GM06990 (cell line): Measurements from ENCODE around the gene GNAS.

Source experiments
- DNase-seq: peaks from one replicate; pipeline ENCODE4 v3.0.0-alpha.2; 2011; ENCODE audit not compliant: insufficient read length; ENCODE audit errors: extremely low read depth
- H3K27me3 ChIP-seq: replicated peaks from 2 replicates; pipeline ENCODE4 v1.6.0; 2011; ENCODE audit warnings: low read length; ENCODE audit not compliant: control insufficient read depth, insufficient read depth
- H3K36me3 ChIP-seq: 2 replicates; pipeline ENCODE4 v1.5.1; 2011; ENCODE audit warnings: low read length; ENCODE audit not compliant: control insufficient read depth, insufficient read depth
- H3K4me3 ChIP-seq: replicated peaks from 2 replicates; pipeline ENCODE4 v1.5.1; 2011; ENCODE audit warnings: low read depth, mild to moderate bottlenecking, control low read depth, low read length
- TF ChIP-seq, protein P1 (sequence below): IDR thresholded peaks from 2 replicates; pipeline ENCODE4 v1.5.1; 2011; ENCODE audit warnings: low read length, control low read depth, mild to moderate bottlenecking, inconsistent platforms; ENCODE audit not compliant: insufficient read depth, poor library complexity, severe bottlenecking

Gene GNAS

DNA sequence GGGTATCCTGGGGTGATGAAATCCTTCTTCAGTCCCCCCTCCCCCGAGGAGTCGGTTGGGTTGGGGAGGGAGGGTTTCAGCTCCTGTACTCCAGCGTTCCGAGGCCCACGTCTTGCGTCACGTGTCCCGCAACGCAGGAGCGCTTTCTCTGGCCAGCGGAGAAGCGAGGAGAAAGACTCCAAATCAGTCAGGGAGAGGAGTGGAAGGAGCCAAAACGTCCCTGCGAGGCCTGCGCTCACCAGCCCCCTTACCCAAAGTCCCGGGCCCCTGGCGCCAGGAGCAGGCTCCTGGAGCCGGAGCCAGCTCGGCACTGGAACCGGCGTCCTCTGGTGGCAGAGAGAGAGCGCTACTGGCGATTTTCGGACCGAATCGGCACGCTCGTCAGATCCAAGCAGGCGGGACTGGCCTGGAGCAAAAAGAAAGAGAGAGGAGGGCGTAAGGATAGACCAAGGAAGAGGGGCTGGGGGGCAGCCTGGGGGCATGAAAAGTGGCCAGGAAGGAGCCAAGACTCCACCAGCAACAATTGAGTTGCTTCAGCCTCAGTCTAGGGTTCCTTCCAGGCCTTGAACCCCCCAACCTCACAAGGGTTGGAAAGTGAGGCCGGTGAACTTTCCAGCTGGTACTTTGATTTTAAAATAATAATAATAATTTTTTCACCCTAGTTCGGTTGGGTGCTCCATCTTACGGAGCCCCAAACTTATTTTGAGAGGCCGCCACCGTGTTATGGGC, at the start of gene GNAS:
Gene GNAS, plus strand, starts transcription at position 174 of the 729 bp plus-strand sequence.
- peak; percentile 54 for DNase-seq

DNA sequence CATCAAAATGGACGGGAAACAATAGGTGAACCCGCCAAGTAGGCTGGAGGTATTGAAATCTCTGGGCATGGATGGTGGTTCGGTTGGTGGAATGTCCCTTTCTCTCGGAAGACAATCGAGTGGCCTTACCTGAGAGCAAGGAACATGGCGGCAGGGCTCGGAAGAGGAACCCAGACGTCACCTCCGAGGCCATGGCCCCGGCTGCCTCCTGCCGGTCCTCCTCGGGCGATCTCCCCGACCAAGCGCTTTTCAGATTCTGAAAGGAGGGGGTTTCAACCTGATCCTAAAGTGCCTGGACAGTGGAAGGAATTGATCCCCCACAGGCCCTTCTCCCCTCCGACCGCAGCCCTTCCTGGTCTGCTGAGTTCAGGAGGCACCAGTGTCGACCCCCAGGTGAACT, 49.0 kb upstream of the GNAS start:
- TF ChIP-seq, protein P1, sequence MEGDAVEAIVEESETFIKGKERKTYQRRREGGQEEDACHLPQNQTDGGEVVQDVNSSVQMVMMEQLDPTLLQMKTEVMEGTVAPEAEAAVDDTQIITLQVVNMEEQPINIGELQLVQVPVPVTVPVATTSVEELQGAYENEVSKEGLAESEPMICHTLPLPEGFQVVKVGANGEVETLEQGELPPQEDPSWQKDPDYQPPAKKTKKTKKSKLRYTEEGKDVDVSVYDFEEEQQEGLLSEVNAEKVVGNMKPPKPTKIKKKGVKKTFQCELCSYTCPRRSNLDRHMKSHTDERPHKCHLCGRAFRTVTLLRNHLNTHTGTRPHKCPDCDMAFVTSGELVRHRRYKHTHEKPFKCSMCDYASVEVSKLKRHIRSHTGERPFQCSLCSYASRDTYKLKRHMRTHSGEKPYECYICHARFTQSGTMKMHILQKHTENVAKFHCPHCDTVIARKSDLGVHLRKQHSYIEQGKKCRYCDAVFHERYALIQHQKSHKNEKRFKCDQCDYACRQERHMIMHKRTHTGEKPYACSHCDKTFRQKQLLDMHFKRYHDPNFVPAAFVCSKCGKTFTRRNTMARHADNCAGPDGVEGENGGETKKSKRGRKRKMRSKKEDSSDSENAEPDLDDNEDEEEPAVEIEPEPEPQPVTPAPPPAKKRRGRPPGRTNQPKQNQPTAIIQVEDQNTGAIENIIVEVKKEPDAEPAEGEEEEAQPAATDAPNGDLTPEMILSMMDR = no peak
- H3K27me3 ChIP-seq = peaks cover 2% of the 10 kb centered on the region
- H3K4me3 ChIP-seq = no peak overlapping the region
- H3K36me3 ChIP-seq = no peaks in the 10 kb centered on the region
- no peak for DNase-seq

More for the DNA sequence above, at the start of gene GNAS:
- peak within 1 kb of the TSS; percentile 74 for H3K4me3 ChIP-seq
- TF ChIP-seq, protein P1 = peak; percentile 75
- no peaks in the 10 kb centered on the region; the same call in 1 of the 2 replicates for H3K27me3 ChIP-seq
- no peaks in the 10 kb centered on the region for H3K36me3 ChIP-seq

DNA sequence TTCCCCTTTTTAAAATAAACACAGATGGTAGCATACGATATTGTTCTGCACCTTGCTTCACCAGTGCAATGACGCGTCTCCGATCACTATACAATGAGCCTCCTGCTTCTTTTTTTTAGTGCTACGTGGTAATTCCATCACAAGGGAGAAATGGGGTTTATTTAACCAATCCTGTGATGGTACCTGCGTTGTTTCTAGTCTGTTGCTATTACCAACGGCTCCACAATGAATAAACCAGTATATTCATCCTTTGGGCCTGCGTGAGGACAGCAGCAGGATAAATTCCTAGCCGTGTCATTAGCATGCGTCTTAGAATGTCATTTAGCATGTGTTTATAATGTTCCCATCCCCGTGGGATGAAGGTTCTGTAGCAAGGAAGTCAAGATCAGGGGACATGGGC, 44.7 kb upstream of the GNAS start:
- Histone ChIP-seq H3K27me3 (peaks cover 2% of the 10 kb centered on the region), H3K36me3 (no peaks in the 10 kb centered on the region), H3K4me3 (no peak overlapping the region)
- DNase-seq = no peak
- TF ChIP-seq, protein P1 = no peak

DNA sequence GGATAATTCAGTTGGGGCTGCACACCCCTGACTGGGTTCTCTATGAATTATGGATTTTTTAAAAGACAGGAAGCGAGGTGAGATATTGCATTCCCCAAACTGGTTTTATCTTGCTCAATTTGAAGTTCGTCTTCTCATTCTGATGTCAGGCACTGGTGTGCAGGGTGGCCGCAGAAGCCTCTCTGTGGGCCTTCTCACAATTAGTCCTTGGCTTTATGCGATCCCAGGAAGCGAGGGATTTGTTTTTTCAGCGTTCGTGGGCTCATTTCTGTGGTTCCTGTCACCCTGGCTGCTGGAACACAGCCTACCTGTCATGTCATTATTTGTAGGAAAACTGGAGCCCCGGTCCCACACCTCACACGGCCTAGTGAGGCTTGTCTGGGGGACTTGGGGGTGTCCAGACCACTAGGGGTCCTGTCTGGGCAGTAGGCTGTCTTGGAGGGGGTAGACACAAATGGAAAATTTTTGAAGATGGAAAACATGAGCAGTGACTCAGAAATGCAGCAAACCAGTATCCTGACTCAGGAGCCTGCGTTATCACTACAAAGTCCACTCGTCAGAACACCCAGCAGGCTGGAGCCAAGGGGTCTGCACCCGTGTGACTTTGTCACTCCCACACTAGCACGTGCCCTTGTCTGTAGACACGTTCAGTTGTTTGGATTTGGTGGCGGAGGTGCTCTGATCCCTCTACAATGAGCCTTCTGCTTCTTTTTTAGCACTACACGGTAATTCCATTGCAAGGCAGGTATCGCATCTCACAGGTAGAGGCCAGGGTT, 44.1 kb upstream of the GNAS start:
- H3K27me3 ChIP-seq = peaks cover 3% of the 10 kb centered on the region
- no peaks in the 10 kb centered on the region for H3K36me3 ChIP-seq
- H3K4me3 ChIP-seq = no peak overlapping the region
- no peak for DNase-seq
- TF ChIP-seq, protein P1 = no peak

DNA sequence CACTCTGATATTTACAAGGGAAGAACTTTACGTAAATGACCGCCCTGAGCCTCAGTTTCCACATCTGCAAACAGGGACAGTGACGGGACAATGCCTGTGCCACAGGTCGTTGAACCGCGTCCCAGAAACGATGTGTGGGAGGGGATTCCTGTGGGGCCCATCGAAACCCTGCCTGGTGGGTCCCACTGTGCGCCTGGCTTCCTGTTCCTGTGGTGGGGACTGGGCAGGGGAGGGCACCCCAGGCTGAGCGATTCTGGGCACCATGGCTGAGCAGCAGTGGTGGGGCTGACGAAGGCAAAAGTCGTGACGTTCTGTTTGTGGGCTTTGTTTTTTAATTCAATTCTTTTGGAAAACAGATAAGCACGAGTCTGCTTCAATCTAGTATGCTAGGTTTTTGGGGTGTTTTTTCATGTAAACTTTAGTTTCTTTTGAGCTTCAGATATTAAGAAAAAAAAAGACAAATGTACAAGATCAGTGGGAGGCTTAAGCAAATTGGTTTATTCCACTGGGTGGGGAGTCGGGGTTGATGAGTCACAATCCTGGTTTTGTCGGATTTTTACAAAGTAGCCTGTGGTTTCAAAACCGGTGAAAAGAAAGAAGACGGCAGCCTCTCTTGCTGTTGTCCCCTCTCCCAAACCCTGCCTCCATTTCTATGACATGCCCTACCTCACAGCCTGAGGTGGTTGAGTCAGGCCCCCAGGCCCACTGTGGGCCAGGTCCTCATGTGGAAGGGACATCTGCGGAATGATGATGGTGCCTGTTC, 42.2 kb upstream of the GNAS start:
- DNase-seq = no peak
- TF ChIP-seq, protein P1 = no peak
- H3K4me3 ChIP-seq = no peak overlapping the region
- peaks cover 1% of the 10 kb centered on the region; the same call in 1 of the 2 replicates for H3K27me3 ChIP-seq
- H3K36me3 ChIP-seq = no peaks in the 10 kb centered on the region
